Activated B cell treated with CpG ODN at 0.5 μM for 24 hours (primary cell): ENCODE measurements around the gene PTGFRN. TPM values are rescaled to one million over a fixed set of nuclear protein-coding genes. Genes with fewer than 3 reads are reported as not detected.

Experiments
- ATAC-seq: fragments of 200-7000 bp; cut with Tn5 transposase; one replicate; pipeline ENCODE4 v1.10.0; 2021; ENCODE audit warnings: low read depth, mild to moderate bottlenecking, moderate library complexity
- CTCF ChIA-PET: fragments of 350-600 bp; sonication (Branson Sonifier 250); formaldehyde crosslinking; loops from one replicate; lab custom pipeline; 2021; ENCODE audit warnings: antibody characterized with exemption; lab: Charles Lee
- POLR2A ChIA-PET: fragments of 350-600 bp; sonication (Branson Sonifier 250); formaldehyde crosslinking; loops from one replicate; lab custom pipeline; 2021; ENCODE audit warnings: antibody characterized with exemption; lab: Charles Lee
- DNase-seq: peaks from one replicate; pipeline ENCODE4 v3.0.0; 2022
- H3K27ac Mint-ChIP-seq: one replicate; pipeline ENCODE4 v1.8.0; 2020; ENCODE audit warnings: mixed read lengths
- H3K27me3 Mint-ChIP-seq: one replicate; pipeline ENCODE4 v1.8.0; 2021; ENCODE audit warnings: mixed read lengths
- H3K36me3 Mint-ChIP-seq: one replicate; pipeline ENCODE4 v1.8.0; 2021; ENCODE audit warnings: low read depth, mixed read lengths
- H3K4me1 Mint-ChIP-seq: one replicate; pipeline ENCODE4 v1.8.0; 2021; ENCODE audit warnings: mixed read lengths
- H3K4me3 Mint-ChIP-seq: one replicate; pipeline ENCODE4 v1.8.0; 2020; ENCODE audit warnings: mild to moderate bottlenecking, mixed read lengths
- H3K9me3 Mint-ChIP-seq: one replicate; pipeline ENCODE4 v1.8.0; 2020; ENCODE audit warnings: mixed read lengths
- intact Hi-C: fragments of 100-400 bp; cut with micrococcal nuclease; formaldehyde crosslinking; loops from one replicate; pipeline ENCODE4 v1.15.1; 2024
- total RNA-seq: library from RNA; stranded (reverse); gene quantifications from 2 replicates; pipeline ENCODE4 v1.2.3, GENCODE V29; 2022
- TF ChIP-seq, protein P1 (sequence below): fragments of 200-600 bp; IDR thresholded peaks from one replicate; pipeline ENCODE4 v1.8.0; 2022; ENCODE audit warnings: antibody characterized with exemption, mild to moderate bottlenecking

The PTGFRN gene
- total RNA-seq, 1 donor from 2014 or later: not detected

DNA sequence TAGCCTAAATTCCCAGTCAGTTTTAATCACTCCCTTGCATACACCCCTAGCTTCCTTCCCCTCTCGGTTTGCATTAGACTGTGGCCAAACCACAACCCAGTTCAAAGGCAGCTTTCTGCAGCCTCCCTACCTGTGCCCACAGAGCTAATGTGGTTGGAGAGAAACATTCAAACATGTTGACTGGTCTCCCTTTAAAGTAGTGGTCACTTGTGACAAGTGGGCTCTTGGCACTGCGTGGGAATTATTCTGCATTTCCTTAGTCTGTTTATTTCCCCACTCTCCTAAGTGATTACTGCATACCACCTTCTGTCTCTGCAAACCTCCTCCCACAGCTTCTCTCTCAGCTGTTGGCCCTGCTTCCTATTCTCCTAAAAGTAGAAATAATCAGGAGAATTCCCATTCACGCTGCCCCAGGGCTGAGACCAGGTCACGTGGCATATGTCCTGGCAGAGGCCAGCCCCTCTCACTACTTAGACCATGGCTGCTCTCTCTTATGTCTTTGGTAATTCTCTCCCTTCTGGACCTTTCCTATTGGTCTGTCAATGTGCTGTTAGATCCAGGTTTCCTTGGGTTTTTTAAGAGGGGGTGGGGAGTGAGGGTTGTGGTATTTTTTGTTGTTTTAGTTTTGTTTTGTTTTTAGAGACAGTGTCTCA lies 53.4 kb downstream of the PTGFRN start:
- TF ChIP-seq, protein P1, sequence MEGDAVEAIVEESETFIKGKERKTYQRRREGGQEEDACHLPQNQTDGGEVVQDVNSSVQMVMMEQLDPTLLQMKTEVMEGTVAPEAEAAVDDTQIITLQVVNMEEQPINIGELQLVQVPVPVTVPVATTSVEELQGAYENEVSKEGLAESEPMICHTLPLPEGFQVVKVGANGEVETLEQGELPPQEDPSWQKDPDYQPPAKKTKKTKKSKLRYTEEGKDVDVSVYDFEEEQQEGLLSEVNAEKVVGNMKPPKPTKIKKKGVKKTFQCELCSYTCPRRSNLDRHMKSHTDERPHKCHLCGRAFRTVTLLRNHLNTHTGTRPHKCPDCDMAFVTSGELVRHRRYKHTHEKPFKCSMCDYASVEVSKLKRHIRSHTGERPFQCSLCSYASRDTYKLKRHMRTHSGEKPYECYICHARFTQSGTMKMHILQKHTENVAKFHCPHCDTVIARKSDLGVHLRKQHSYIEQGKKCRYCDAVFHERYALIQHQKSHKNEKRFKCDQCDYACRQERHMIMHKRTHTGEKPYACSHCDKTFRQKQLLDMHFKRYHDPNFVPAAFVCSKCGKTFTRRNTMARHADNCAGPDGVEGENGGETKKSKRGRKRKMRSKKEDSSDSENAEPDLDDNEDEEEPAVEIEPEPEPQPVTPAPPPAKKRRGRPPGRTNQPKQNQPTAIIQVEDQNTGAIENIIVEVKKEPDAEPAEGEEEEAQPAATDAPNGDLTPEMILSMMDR: no peak
- intact Hi-C loops: no loop called here
- CTCF ChIA-PET: no interaction called here
- H3K4me1 Mint-ChIP-seq: no peaks in the 10 kb centered on the region
- DNase-seq: no peak
- no peak for ATAC-seq
- no peaks in the 10 kb centered on the region for H3K9me3 Mint-ChIP-seq
- H3K4me3 Mint-ChIP-seq: no peak overlapping the region
- H3K27me3 Mint-ChIP-seq: no peaks in the 10 kb centered on the region
- no peaks in the 10 kb centered on the region for H3K36me3 Mint-ChIP-seq
- POLR2A ChIA-PET: no interaction called here
- H3K27ac Mint-ChIP-seq: no peak overlapping the region

DNA sequence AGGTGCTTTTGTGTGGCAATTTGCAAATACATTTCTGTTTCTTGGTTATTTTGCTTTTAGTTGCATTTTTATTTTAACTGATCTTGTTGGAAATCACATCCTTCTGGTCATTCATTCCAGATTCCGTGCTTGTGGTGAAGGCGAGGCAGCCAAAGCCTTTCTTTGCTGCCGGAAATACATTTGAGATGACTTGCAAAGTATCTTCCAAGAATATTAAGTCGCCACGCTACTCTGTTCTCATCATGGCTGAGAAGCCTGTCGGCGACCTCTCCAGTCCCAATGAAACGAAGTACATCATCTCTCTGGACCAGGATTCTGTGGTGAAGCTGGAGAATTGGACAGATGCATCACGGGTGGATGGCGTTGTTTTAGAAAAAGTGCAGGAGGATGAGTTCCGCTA lies 57.1 kb downstream of the PTGFRN start:
- H3K4me1 Mint-ChIP-seq: no peaks in the 10 kb centered on the region
- ChIA-PET CTCF (no interaction called here), POLR2A (no interaction called here)
- TF ChIP-seq, protein P1: no peak
- ATAC-seq (no peak), DNase-seq (no peak)
- no peaks in the 10 kb centered on the region for H3K36me3 Mint-ChIP-seq
- H3K4me3 Mint-ChIP-seq: no peak overlapping the region
- peaks cover 6% of the 10 kb centered on the region for H3K9me3 Mint-ChIP-seq
- no peak overlapping the region for H3K27ac Mint-ChIP-seq
- intact Hi-C loops: no loop called here
- peaks cover 7% of the 10 kb centered on the region for H3K27me3 Mint-ChIP-seq

DNA sequence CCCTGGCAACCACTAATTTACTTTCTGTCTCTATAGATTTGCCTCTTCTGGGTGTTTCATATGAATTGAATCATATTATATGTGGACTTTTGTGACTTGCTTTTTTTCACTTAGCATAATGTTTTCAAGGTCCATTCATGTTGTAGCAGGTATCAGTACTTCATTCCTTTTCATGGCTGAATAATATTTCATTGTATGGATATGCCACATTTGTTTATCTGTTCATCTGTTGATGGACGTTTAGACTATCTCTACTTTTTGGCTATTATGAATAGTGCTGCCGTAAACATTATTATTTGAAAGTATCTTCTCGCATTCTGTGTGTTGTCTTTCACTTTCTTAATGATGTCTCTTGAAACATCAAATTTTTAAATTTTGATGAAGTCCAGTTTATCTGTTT lies 59.0 kb downstream of the PTGFRN start:
- Mint-ChIP-seq H3K9me3 (peaks cover 6% of the 10 kb centered on the region), H3K27me3 (peaks cover 11% of the 10 kb centered on the region), H3K27ac (no peak overlapping the region), H3K4me1 (no peaks in the 10 kb centered on the region), H3K36me3 (no peaks in the 10 kb centered on the region), H3K4me3 (no peak overlapping the region)
- ChIA-PET CTCF (no interaction called here), POLR2A (no interaction called here)
- ATAC-seq (no peak), DNase-seq (no peak)
- TF ChIP-seq, protein P1: no peak
- intact Hi-C loops: no loop called here

DNA sequence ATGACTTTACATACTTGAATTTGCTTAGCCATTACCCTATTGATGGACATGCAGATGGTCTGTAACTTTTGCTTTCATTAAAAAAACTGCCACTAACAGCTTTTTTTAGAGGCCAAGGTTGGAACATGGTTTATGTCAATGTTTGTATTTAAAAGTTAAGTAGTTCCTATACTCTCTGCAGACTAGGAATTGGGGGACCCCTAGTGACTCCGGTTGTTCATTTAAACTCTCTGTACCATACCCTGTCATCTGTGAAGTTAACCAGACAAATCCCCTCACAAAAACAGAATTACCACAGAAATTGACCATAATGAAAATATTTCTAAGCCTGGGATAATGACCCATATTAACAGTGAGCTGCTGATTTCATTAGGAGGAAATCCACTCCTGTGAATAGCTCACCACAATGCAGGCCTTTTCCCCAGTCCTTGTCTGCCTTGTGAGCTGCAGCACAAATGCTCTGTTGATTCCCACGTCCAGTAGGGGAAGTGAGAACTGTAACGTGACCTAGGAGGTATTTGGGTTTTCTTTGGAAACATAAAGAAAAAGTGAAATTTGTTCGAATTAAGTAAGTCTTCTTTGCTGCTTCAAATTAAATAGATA lies 61.6 kb downstream of the PTGFRN start:
- Mint-ChIP-seq H3K4me3 (no peak overlapping the region), H3K9me3 (peaks cover 6% of the 10 kb centered on the region), H3K27ac (no peak overlapping the region), H3K4me1 (no peaks in the 10 kb centered on the region), H3K36me3 (no peaks in the 10 kb centered on the region), H3K27me3 (peaks cover 11% of the 10 kb centered on the region)
- no peak for DNase-seq
- intact Hi-C loops: no loop called here
- CTCF ChIA-PET: no interaction called here
- POLR2A ChIA-PET: no interaction called here
- ATAC-seq: no peak
- TF ChIP-seq, protein P1: no peak

DNA sequence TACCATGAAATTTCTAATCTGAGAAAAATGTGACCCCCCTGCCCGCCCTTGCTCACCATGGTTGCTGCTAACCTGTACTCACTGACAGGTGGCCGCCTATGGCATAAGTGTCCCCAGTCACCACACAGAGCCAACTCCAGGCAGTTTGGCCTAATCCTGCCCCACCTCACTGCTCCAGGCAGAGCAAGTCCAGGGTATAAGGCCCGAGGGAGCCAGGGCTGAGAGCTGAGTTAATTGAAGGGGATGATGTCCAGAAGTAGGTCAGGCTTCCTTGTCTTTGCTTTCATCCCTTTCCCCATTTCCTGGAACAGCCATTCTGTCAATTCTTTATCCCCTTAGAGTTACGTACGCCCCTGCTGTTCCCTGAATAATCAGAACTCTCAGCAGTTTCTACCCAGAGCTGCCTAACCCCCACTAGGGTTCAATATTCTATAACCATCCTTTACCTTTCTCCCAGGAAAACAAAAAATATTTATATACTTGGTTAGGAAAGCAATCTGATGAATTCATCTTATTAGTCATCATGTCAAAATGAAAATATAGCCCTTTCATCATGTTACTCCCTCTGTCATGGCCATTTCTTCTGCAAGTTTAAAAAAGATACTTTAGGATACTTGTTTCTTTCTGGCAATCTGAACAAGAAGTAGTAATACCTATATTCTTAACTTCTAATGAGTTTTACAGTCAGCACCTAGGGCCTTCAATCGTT lies 62.4 kb downstream of the PTGFRN start:
- ChIA-PET CTCF (no interaction called here), POLR2A (no interaction called here)
- no peaks in the 10 kb centered on the region for H3K36me3 Mint-ChIP-seq
- H3K27ac Mint-ChIP-seq: no peak overlapping the region
- TF ChIP-seq, protein P1: no peak
- H3K9me3 Mint-ChIP-seq: peaks cover 6% of the 10 kb centered on the region
- no peak for ATAC-seq
- peaks cover 11% of the 10 kb centered on the region for H3K27me3 Mint-ChIP-seq
- H3K4me1 Mint-ChIP-seq: no peaks in the 10 kb centered on the region
- intact Hi-C loops: no loop called here
- DNase-seq: no peak
- no peak overlapping the region for H3K4me3 Mint-ChIP-seq
